HL-60 (cell line): Measurements from ENCODE around the gene NR5A1.

Experiments used
- DNase-seq, 2 experiments: peaks; one replicate each; pipeline ENCODE4 v3.0.0-alpha.2; 2010 to 2020; ENCODE audit warnings: low read depth in 1 of 2, low spot score in 1 of 2
- H3K27ac ChIP-seq: fragments of 250-450 bp; sonication (Bioruptor Pico); replicated peaks from 2 replicates; pipeline ENCODE4 v1.5.1; 2020; ENCODE audit warnings: mild to moderate bottlenecking, moderate library complexity
- H3K27me3 ChIP-seq: fragments of 250-450 bp; sonication (Bioruptor Pico); 2 replicates; pipeline ENCODE4 v1.5.1; 2021; ENCODE audit warnings: mild to moderate bottlenecking, moderate library complexity; ENCODE audit not compliant: insufficient read depth, poor library complexity, severe bottlenecking
- H3K4me3 ChIP-seq: replicated peaks from 2 replicates; pipeline ENCODE4 v1.5.1; 2011; ENCODE audit warnings: mild to moderate bottlenecking, control low read depth, low read length; ENCODE audit not compliant: insufficient read depth
- GABPA ChIP-seq: IDR thresholded peaks from 2 replicates; pipeline ENCODE4 v1.6.1; 2012; ENCODE audit warnings: low read depth
- POLR2AphosphoS5 ChIP-seq: IDR thresholded peaks from 2 replicates; pipeline ENCODE4 v1.6.1; 2012; ENCODE audit warnings: low read depth
- SPI1 ChIP-seq: IDR thresholded peaks from 2 replicates; pipeline ENCODE4 v1.6.1; 2012; ENCODE audit warnings: low read depth, mild to moderate bottlenecking, borderline replicate concordance
- TF ChIP-seq, protein P1 (sequence below): IDR thresholded peaks from one replicate; pipeline ENCODE4 v1.5.1; 2011; ENCODE audit warnings: low read length, control low read depth, inconsistent platforms; ENCODE audit not compliant: insufficient read depth
- TF ChIP-seq, protein P2 (sequence below): IDR thresholded peaks from 2 replicates; pipeline ENCODE4 v1.6.1; 2012; ENCODE audit warnings: low read depth; ENCODE audit not compliant: insufficient replicate concordance

The NR5A1 gene

DNA sequence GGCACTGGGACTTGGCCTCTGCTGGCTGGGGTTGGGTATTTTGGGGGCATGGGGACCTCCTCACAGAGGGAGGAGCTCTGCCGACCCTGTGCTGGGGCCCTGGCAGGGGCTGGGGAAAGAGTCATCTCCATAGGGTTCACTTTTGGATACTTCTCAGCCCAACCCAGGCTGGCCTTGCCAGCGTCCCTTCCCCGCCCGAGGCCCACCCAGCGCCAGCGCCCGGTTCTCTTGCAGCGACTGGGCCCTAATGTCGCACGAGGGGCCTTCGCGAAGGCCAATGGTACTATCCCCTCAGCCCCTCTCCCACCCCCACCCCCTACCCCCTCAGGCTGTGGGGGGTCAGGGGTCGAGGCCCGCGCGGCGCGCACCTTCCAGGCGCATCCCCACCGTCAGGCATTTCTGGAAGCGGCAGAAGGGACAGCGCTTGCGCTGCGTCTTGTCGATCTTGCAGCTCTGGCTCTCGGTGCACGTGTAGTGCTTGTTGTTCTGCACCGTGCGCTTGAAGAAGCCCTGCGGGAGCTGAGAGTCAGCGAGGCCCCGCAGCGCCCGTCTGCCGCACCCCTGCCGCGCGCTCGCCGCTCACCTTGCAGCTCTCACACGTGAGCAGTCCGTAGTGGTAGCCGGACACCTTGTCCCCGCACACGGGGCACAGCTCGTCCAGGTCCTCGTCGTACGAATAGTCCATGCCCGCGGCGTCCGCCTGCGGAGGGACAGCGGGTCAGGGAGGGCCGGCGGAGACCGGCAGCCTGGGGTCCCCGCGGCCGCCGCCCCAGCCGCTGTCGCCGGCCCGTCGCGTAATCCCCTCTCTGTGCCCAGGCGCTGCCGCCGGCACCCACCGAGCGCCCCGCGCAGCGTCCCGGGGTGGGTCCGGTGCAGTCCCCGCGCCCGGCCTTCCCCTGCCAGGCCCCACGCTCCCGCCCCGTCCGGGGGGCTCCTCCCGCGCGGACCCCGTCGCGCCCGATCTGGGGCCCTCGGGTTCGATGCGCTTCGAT is 4.2 kb downstream of the NR5A1 start:
- TF ChIP-seq, protein P1, sequence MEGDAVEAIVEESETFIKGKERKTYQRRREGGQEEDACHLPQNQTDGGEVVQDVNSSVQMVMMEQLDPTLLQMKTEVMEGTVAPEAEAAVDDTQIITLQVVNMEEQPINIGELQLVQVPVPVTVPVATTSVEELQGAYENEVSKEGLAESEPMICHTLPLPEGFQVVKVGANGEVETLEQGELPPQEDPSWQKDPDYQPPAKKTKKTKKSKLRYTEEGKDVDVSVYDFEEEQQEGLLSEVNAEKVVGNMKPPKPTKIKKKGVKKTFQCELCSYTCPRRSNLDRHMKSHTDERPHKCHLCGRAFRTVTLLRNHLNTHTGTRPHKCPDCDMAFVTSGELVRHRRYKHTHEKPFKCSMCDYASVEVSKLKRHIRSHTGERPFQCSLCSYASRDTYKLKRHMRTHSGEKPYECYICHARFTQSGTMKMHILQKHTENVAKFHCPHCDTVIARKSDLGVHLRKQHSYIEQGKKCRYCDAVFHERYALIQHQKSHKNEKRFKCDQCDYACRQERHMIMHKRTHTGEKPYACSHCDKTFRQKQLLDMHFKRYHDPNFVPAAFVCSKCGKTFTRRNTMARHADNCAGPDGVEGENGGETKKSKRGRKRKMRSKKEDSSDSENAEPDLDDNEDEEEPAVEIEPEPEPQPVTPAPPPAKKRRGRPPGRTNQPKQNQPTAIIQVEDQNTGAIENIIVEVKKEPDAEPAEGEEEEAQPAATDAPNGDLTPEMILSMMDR, result no peak
- TF ChIP-seq GABPA (no peak), SPI1 (no peak), POLR2AphosphoS5 (no peak)
- TF ChIP-seq, protein P2, sequence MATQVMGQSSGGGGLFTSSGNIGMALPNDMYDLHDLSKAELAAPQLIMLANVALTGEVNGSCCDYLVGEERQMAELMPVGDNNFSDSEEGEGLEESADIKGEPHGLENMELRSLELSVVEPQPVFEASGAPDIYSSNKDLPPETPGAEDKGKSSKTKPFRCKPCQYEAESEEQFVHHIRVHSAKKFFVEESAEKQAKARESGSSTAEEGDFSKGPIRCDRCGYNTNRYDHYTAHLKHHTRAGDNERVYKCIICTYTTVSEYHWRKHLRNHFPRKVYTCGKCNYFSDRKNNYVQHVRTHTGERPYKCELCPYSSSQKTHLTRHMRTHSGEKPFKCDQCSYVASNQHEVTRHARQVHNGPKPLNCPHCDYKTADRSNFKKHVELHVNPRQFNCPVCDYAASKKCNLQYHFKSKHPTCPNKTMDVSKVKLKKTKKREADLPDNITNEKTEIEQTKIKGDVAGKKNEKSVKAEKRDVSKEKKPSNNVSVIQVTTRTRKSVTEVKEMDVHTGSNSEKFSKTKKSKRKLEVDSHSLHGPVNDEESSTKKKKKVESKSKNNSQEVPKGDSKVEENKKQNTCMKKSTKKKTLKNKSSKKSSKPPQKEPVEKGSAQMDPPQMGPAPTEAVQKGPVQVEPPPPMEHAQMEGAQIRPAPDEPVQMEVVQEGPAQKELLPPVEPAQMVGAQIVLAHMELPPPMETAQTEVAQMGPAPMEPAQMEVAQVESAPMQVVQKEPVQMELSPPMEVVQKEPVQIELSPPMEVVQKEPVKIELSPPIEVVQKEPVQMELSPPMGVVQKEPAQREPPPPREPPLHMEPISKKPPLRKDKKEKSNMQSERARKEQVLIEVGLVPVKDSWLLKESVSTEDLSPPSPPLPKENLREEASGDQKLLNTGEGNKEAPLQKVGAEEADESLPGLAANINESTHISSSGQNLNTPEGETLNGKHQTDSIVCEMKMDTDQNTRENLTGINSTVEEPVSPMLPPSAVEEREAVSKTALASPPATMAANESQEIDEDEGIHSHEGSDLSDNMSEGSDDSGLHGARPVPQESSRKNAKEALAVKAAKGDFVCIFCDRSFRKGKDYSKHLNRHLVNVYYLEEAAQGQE, result no peak
- no peak for DNase-seq
- no peak overlapping the region for H3K4me3 ChIP-seq
- peaks cover 31% of the 10 kb centered on the region for H3K27me3 ChIP-seq
- H3K27ac ChIP-seq, result no peak overlapping the region

DNA sequence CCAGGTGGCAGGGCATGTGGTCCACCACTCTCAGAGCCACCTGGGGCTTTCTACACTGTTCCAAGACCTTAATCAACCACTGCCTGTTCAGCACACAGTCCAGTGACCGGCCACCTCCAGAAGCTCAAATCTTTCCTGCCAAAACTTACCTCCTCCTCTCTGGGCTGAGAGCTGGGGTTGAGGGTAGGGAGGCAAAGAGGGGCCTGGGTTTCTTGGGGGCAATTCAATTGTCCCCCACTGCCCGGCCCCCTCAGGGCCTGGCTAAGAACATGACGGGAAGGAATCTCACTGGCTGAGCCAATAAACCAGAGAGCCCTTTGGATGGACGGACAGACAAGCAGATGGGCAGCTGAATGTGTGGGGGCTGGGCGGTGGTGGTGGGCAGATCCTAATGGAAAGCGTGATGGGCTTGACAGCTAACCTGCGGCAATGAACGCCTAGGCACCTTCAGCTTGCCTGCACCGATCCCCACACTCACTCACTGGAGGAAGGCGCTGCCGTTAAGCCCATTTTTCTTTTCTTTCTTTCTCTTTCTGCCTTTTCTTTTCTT is 5.4 kb downstream of the NR5A1 start:
- Histone ChIP-seq H3K27me3 (peaks cover 31% of the 10 kb centered on the region), H3K4me3 (no peak overlapping the region), H3K27ac (no peak overlapping the region)
- DNase-seq, result no peak
- TF ChIP-seq, protein P2, result no peak
- TF ChIP-seq POLR2AphosphoS5 (no peak), GABPA (no peak), SPI1 (no peak)
- TF ChIP-seq, protein P1, result no peak

DNA sequence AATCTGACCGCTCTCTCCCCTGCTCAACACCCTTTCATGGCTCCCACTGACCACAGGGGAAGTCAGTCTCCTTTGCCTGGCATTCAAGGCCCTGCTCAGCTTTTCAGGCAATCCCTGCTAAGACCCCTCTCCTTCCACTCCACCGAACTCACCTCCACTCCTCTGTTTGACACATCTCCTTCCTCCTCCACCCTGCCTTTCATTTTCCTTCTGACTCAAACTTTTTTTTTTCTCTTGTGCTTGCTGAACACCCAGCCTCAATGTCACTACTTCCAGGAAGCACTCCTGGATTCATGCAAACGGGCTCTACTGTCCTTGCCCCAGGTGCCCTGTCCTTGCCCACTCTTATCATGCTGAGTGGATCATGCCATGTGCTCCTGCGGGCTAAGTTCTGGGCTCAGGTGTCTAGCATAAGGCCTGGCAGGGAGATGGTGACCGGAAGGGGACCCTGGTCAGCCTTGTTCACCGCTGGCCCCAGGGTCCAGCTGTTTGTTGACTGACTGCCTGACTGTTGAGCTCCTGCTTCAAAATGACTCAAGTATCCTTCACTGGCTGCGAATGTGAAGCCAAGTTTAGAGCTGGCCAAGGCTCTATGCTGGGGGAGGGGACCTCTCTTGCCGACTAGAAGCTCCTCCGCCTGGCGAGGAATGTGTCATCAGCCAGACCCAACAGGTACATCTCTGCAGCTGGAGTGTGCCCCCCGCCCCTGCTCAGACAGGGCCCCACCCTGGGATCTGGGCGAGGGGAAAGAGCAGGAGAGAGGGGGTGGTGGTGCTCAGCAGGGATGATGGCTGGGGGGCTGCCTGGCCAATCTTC is 6.2 kb downstream of the NR5A1 start:
- Histone ChIP-seq H3K4me3 (no peak overlapping the region), H3K27me3 (peaks cover 31% of the 10 kb centered on the region), H3K27ac (no peak overlapping the region)
- DNase-seq, result no peak
- TF ChIP-seq, protein P1, result no peak
- TF ChIP-seq, protein P2, result no peak
- TF ChIP-seq POLR2AphosphoS5, result no peak
- TF ChIP-seq SPI1, result no peak
- TF ChIP-seq GABPA, result no peak
